Subcutaneous abdominal adipose tissue (tissue), 5 donors: ENCODE data around the gene COMMD6.
"Not testable (repeated sequence)": the region's sequence is repeated elsewhere in the genome, so short reads cannot be mapped to it uniquely, and the experiment has no call there.

Experiments
- H3K27ac ChIP-seq: one replicate; pipeline ENCODE4 v1.7.0; 2013; ENCODE audit warnings: low read depth, mild to moderate bottlenecking, inconsistent platforms, low read length, moderate library complexity
- H3K27me3 ChIP-seq, 5 donors: one replicate each; pipeline ENCODE4 v1.7.0; 2013; ENCODE audit warnings: low read length in 5 of 5, inconsistent platforms in 1 of 5; ENCODE audit not compliant: control insufficient read depth in 5 of 5, insufficient read depth in 4 of 5
- H3K36me3 ChIP-seq, 5 donors: one replicate each; pipeline ENCODE4 v1.7.0; 2013; ENCODE audit warnings: low read length in 5 of 5; ENCODE audit not compliant: control insufficient read depth in 5 of 5, insufficient read depth in 5 of 5
- H3K4me1 ChIP-seq, 5 donors: one replicate each; pipeline ENCODE4 v1.7.0; 2013; ENCODE audit warnings: low read length in 5 of 5, mild to moderate bottlenecking in 3 of 5, moderate library complexity in 1 of 5; ENCODE audit not compliant: control insufficient read depth in 5 of 5, insufficient read depth in 5 of 5
- H3K4me3 ChIP-seq, 5 donors: one replicate each; pipeline ENCODE4 v1.7.0; 2013; ENCODE audit warnings: low read length in 5 of 5, low read depth in 1 of 5
- H3K9ac ChIP-seq, 5 donors: one replicate each; pipeline ENCODE4 v1.7.0; 2013; ENCODE audit warnings: low read length in 5 of 5, mild to moderate bottlenecking in 4 of 5, moderate library complexity in 3 of 5
- H3K9me3 ChIP-seq, 5 donors: one replicate each; pipeline ENCODE4 v1.7.0; 2013; ENCODE audit warnings: low read length in 5 of 5; ENCODE audit not compliant: control insufficient read depth in 5 of 5
- donor health status: healthy.
- donor health status: healthy.
- donor health status: healthy.
- donor health status: healthy.
- donor health status: healthy.

Gene COMMD6

GRCh38 chr13:75555836-75556235 is 18.2 kb upstream of the COMMD6 start:
- Histone ChIP-seq H3K4me1 (peaks cover 0 to 3% (median 2%) of the 10 kb centered on the region in 5 donors), H3K27ac (no peak overlapping the region), H3K9ac (no peak overlapping the region), H3K36me3 (peaks cover 5 to 13% (median 7%) of the 10 kb centered on the region in 5 donors), H3K9me3 (no peaks in the 10 kb centered on the region), H3K27me3 (no peaks in the 10 kb centered on the region), H3K4me3 (no peak overlapping the region)

- Histone ChIP-seq H3K27ac (no peak overlapping the region), H3K9me3 (no peaks in the 10 kb centered on the region), H3K4me3 (no peak overlapping the region), H3K9ac (no peak overlapping the region), H3K36me3 (peaks cover 5 to 13% (median 5%) of the 10 kb centered on the region in 5 donors), H3K4me1 (peaks cover 0 to 11% (median 10%) of the 10 kb centered on the region in 5 donors), H3K27me3 (no peaks in the 10 kb centered on the region)
These were observed 17.3 kb upstream of the COMMD6 start for GRCh38 chr13:75554981-75555380.

- Histone ChIP-seq H3K36me3 (peaks cover 5 to 13% (median 5%) of the 10 kb centered on the region in 5 donors), H3K9ac (no peak overlapping the region), H3K27me3 (no peaks in the 10 kb centered on the region), H3K4me1 (peaks cover 0 to 13% (median 12%) of the 10 kb centered on the region in 5 donors), H3K4me3 (no peak overlapping the region), H3K27ac (no peak overlapping the region), H3K9me3 (no peaks in the 10 kb centered on the region)
These were observed 16.8 kb upstream of the COMMD6 start for GRCh38 chr13:75554464-75554863.

GRCh38 chr13:75550159-75550567 is 12.5 kb upstream of the COMMD6 start:
- no peaks in the 10 kb centered on the region for H3K27me3 ChIP-seq
- H3K27ac ChIP-seq = peak overlapping the region; percentile 82
- peaks cover 3 to 12% (median 5%) of the 10 kb centered on the region in 5 donors for H3K36me3 ChIP-seq
- H3K4me3 ChIP-seq = peak overlapping the region; percentile 96 to 99 (median 96)
- peaks cover 0 to 18% (median 18%) of the 10 kb centered on the region in 5 donors for H3K4me1 ChIP-seq
- H3K9me3 ChIP-seq = no peaks in the 10 kb centered on the region
- H3K9ac ChIP-seq = peak overlapping the region; percentile 69 to 98 (median 95)

- Histone ChIP-seq H3K9me3 (no peaks in the 10 kb centered on the region), H3K4me3 (peak within 1 kb of the TSS; percentile 96 to 99 (median 96)), H3K9ac (peak within 1 kb of the TSS; percentile 69 to 98 (median 95)), H3K27ac (peak within 1 kb of the TSS; percentile 82), H3K36me3 (peaks cover 0 to 7% (median 4%) of the 10 kb centered on the region in 5 donors), H3K27me3 (no peaks in the 10 kb centered on the region), H3K4me1 (peaks cover 0 to 24% (median 18%) of the 10 kb centered on the region in 5 donors)
These were observed 11.9 kb upstream of the COMMD6 start, which contains the start of gene UCHL3 for GRCh38 chr13:75549262-75550158. Gene UCHL3 (plus strand): TSS chr13:75549791. CDS start chr13:75549821, 30 bp downstream.

GRCh38 chr13:75547917-75548316 is 10.3 kb upstream of the COMMD6 start:
- no peak overlapping the region for H3K9ac ChIP-seq
- H3K27ac ChIP-seq = no peak overlapping the region
- H3K27me3 ChIP-seq = no peaks in the 10 kb centered on the region
- peaks cover 0 to 24% (median 18%) of the 10 kb centered on the region in 5 donors for H3K4me1 ChIP-seq
- peaks cover 0 to 3% (median 0%) of the 10 kb centered on the region in 5 donors for H3K36me3 ChIP-seq
- no peaks in the 10 kb centered on the region for H3K9me3 ChIP-seq
- no peak overlapping the region for H3K4me3 ChIP-seq

- H3K36me3 ChIP-seq, H3K27ac ChIP-seq, H3K9me3 ChIP-seq, H3K9ac ChIP-seq, H3K4me3 ChIP-seq, H3K27me3 ChIP-seq: not testable (repeated sequence)
- H3K4me1 ChIP-seq = peaks cover 0 to 19% (median 12%) of the 10 kb centered on the region in 5 donors
These were observed 7.7 kb upstream of the COMMD6 start for GRCh38 chr13:75545386-75545785.

GRCh38 chr13:75544681-75545330 is 7.2 kb upstream of the COMMD6 start:
- no peak overlapping the region for H3K4me3 ChIP-seq
- no peaks in the 10 kb centered on the region for H3K27me3 ChIP-seq
- H3K27ac ChIP-seq = no peak overlapping the region
- H3K9ac ChIP-seq = no peak overlapping the region
- peaks cover 0 to 14% (median 6%) of the 10 kb centered on the region in 5 donors for H3K4me1 ChIP-seq
- H3K36me3 ChIP-seq = no peaks in the 10 kb centered on the region
- H3K9me3 ChIP-seq = no peaks in the 10 kb centered on the region

- Histone ChIP-seq H3K4me1 (peaks cover 0 to 16% (median 11%) of the 10 kb centered on the region in 5 donors), H3K9ac (no peak overlapping the region), H3K27me3 (no peaks in the 10 kb centered on the region), H3K36me3 (no peaks in the 10 kb centered on the region), H3K4me3 (no peak overlapping the region), H3K9me3 (no peaks in the 10 kb centered on the region), H3K27ac (no peak overlapping the region)
These were observed 4.3 kb upstream of the COMMD6 start for GRCh38 chr13:75541961-75542360.

- Histone ChIP-seq H3K27ac (no peak overlapping the region), H3K36me3 (peaks cover 0 to 1% (median 0%) of the 10 kb centered on the region in 5 donors), H3K4me3 (no peak overlapping the region), H3K9me3 (no peaks in the 10 kb centered on the region), H3K4me1 (peaks cover 0 to 23% (median 17%) of the 10 kb centered on the region in 5 donors), H3K9ac (no peak overlapping the region), H3K27me3 (no peaks in the 10 kb centered on the region)
These were observed 3.6 kb upstream of the COMMD6 start for GRCh38 chr13:75541287-75541686.
